Heart left ventricle (tissue), 16 donors: ENCODE measurements around the gene WSCD1. TPM values are rescaled to one million over a fixed set of nuclear protein-coding genes. Genes with fewer than 3 reads are reported as not detected.

ENCODE experiments used
- ATAC-seq, 4 donors: fragments of 200-7000 bp; cut with Tn5 transposase; one replicate each; pipeline ENCODE4 v1.9.1; 2020 to 2022; ENCODE audit warnings: moderate library complexity in 4 of 4, mild to moderate bottlenecking in 3 of 4, moderate number of reproducible peaks in 1 of 4
- DNase-seq, 5 donors: peaks; one replicate each; pipeline ENCODE4 v3.0.0-alpha.2; 2020
- H3K27ac ChIP-seq, 12 donors: fragments of 200-600 bp; sonication (generic) in 4 of 12; one replicate each; pipeline versions ENCODE4 v1.5.0 to v1.8.0; 2016 to 2022; ENCODE audit warnings: mild to moderate bottlenecking in 2 of 12
- H3K27me3 ChIP-seq, 9 donors: fragments of 200-600 bp; sonication (generic) in 2 of 9; one replicate each; pipeline versions ENCODE4 v1.5.1 to v1.8.0; 2016 to 2022; ENCODE audit warnings: mild to moderate bottlenecking in 3 of 9
- H3K36me3 ChIP-seq, 9 donors: fragments of 200-600 bp; sonication (generic) in 2 of 9; one replicate each; pipeline versions ENCODE4 v1.5.0 to v1.8.0; 2018 to 2022; ENCODE audit warnings: mild to moderate bottlenecking in 2 of 9
- H3K4me1 ChIP-seq, 12 donors: fragments of 200-600 bp; sonication (generic) in 4 of 12; one replicate each; pipeline versions ENCODE4 v1.5.0 to v1.8.0; 2016 to 2022; ENCODE audit warnings: mild to moderate bottlenecking in 3 of 12
- H3K4me3 ChIP-seq, 12 donors: fragments of 200-600 bp; sonication (generic) in 4 of 12; one replicate each; pipeline versions ENCODE4 v1.5.0 to v1.8.0; 2017 to 2022; ENCODE audit warnings: mild to moderate bottlenecking in 9 of 12, moderate library complexity in 4 of 12
- H3K9me3 ChIP-seq, 12 donors: fragments of 200-600 bp; sonication (generic) in 4 of 12; one replicate each; pipeline versions ENCODE4 v1.5.0 to v1.8.0; 2016 to 2022; ENCODE audit warnings: mild to moderate bottlenecking in 1 of 12
- POLR2A ChIP-seq, 2 donors: fragments of 450-650 bp; IDR thresholded peaks; one replicate each; pipeline ENCODE4 v1.6.1; 2017; ENCODE audit warnings: antibody characterized with exemption in 2 of 2, mild to moderate bottlenecking in 2 of 2, moderate library complexity in 2 of 2
- WGBS, 4 donors: extraction: QIAGEN DNeasy Blood & Tissue Kit in 2 of 4; methylation state at CpG; one replicate each; pipeline versions ENCODE4 v1.1.5 to v1.1.7; 2013 to 2018; 5-methylcytosine and 5-hydroxymethylcytosine counted together
- intact Hi-C, 10 donors: fragments of 100-400 bp; cut with DNase I; formaldehyde crosslinking; loops; one replicate each; pipeline versions ENCODE4 v1.11.1 to v1.14.2; 2022
- polyA plus RNA-seq, 2 donors: library from polyadenylated mRNA; stranded (reverse); fragments of 200-250 nt; gene quantifications; one replicate each; pipeline ENCODE4 v1.2.3, GENCODE V29; 2013
- total RNA-seq, 9 donors: library from RNA; depleted of rRNA in 2 of 9; stranded (reverse); fragments of >200 nt in 2 of 9; fragmentation: NEBNext Ultra II Directional in 3 of 9; extraction: Animal tissue kit (Norgen Biotek cat#: 25700) in 3 of 9; gene quantifications; one replicate each; pipeline versions ENCODE4 v1.1.0 to v1.2.4, GENCODE V29; 2016 to 2023
- TF ChIP-seq, protein P1 (sequence below), 12 donors: fragments of 200-600 bp; sonication (generic) in 4 of 12; IDR thresholded peaks; one replicate each; pipeline versions ENCODE4 v1.5.0 to v1.8.0; 2018 to 2022; ENCODE audit warnings: antibody characterized with exemption in 12 of 12, mild to moderate bottlenecking in 5 of 12
- donor health status: ischemic (EF 13 %, LVEDD 7.1; RV severe dilation, severe dysfunction).
- donor health status: healthy with polysubstance abuse.
- donor health status: DM: no; HTN: yes; CAD: no.
- donor health status: DM: no; HTN: no; CAD: no.
- donor health status: ischemic (EF 25% LVEDD 6.9; RV normal size, moderate dysfunction).
- donor health status: ischemic (EF 25% LVEDD 5.7; RV mildly dilated, moderate dysfunction).
- donor health status: healthy.
- donor health status: DM: yes; HTN: yes; CAD: no.
- donor health status: ischemic (EF 35%, LVEDD 5.7; RV mildly dilated, moderate dysfunction).
- donor health status: nonischemic (EF 11% LVEDD 7.7; RV severe dilation, severe dysfunction).
- donor health status: DM: yes; HTN: yes; CAD: no.
- donor health status: PGD.
- donor health status: ischemic (EF 29% LVEDD 5.4; RV normal size, mild dysfunction).
- donor health status: nonischemic (EF 23%, LVEDD 6.1; RV moderate dilation, normal function).

Gene WSCD1
- total and polyA plus RNA-seq, 11 donors: 2.5 to 12.4 (median 4.4) TPM

- ATAC-seq: no peak
- WGBS, 4 donors: 1% methylated on average over 20 to 70 of the region's 70 CpGs; no CpG with 5 or more reads in 1 of the 4 donors
- H3K27ac ChIP-seq: peak overlapping the region in 4 of 12 donors; percentile 10 to 67 (median 49)
Observed at GRCh38 chr17:6070430-6070912, 292 bp downstream of the WSCD1 start.

GRCh38 chr17:6070913-6071511 lies 833 bp downstream of the WSCD1 start:
- Histone ChIP-seq H3K36me3 (no peaks in the 10 kb centered on the region), H3K9me3 (no peaks in the 10 kb centered on the region), H3K4me3 (peak overlapping the region; percentile 42 to 88 (median 64)), H3K27me3 (peaks cover 0 to 41% (median 0%) of the 10 kb centered on the region in 9 donors), H3K27ac (peak overlapping the region in 4 of 12 donors; percentile 10 to 67 (median 49)), H3K4me1 (peaks cover 0 to 20% (median 0%) of the 10 kb centered on the region in 12 donors)
- DNase-seq: peak in 1 of 5 donors; percentile 27
- WGBS, 4 donors: 2 to 6% (median 3%) methylated on average over 20 to 39 of the region's 39 CpGs
- intact Hi-C loops: loop anchor here in 1 of 10 donors (2.0 kb wide), 1 partner anchor 26 kb away; no protein-coding TSS in a partner anchor
- TF ChIP-seq, protein P1, sequence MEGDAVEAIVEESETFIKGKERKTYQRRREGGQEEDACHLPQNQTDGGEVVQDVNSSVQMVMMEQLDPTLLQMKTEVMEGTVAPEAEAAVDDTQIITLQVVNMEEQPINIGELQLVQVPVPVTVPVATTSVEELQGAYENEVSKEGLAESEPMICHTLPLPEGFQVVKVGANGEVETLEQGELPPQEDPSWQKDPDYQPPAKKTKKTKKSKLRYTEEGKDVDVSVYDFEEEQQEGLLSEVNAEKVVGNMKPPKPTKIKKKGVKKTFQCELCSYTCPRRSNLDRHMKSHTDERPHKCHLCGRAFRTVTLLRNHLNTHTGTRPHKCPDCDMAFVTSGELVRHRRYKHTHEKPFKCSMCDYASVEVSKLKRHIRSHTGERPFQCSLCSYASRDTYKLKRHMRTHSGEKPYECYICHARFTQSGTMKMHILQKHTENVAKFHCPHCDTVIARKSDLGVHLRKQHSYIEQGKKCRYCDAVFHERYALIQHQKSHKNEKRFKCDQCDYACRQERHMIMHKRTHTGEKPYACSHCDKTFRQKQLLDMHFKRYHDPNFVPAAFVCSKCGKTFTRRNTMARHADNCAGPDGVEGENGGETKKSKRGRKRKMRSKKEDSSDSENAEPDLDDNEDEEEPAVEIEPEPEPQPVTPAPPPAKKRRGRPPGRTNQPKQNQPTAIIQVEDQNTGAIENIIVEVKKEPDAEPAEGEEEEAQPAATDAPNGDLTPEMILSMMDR (IDR thresholded peaks at IDR 0.05): peak in 1 of 12 donors; percentile 12
- no peak for TF ChIP-seq POLR2A (IDR thresholded peaks at IDR 0.05)
- peak in 2 of 4 donors; percentile 32 to 45 for ATAC-seq

More at GRCh38 chr17:6070430-6070912, 292 bp downstream of the WSCD1 start:
- no peak for DNase-seq
- Histone ChIP-seq H3K36me3 (no peaks in the 10 kb centered on the region), H3K9me3 (no peaks in the 10 kb centered on the region), H3K27me3 (peaks cover 0 to 41% (median 3%) of the 10 kb centered on the region in 9 donors), H3K4me3 (peak overlapping the region; percentile 42 to 88 (median 64)), H3K4me1 (peaks cover 0 to 20% (median 0%) of the 10 kb centered on the region in 12 donors)
- TF ChIP-seq POLR2A (IDR thresholded peaks at IDR 0.05): no peak
- TF ChIP-seq, protein P1 (IDR thresholded peaks at IDR 0.05): no peak
- intact Hi-C loops: loop anchor here in 1 of 10 donors (2.0 kb wide), 1 partner anchor 26 kb away; no protein-coding TSS in a partner anchor

- peak overlapping the region in 1 of 12 donors; percentile 44 for H3K27ac ChIP-seq
- no peaks in the 10 kb centered on the region for H3K9me3 ChIP-seq
- H3K4me3 ChIP-seq: peak overlapping the region in 9 of 12 donors; percentile 58 to 88 (median 68)
- H3K4me1 ChIP-seq: peaks cover 0 to 20% (median 0%) of the 10 kb centered on the region in 12 donors
- ATAC-seq: no peak
- TF ChIP-seq, protein P1 (IDR thresholded peaks at IDR 0.05): no peak
- TF ChIP-seq POLR2A (IDR thresholded peaks at IDR 0.05): no peak
- intact Hi-C loops: loop anchor here in 1 of 10 donors (2.0 kb wide), 1 partner anchor 25 kb away; no protein-coding TSS in a partner anchor
- DNase-seq: no peak
- peaks cover 0 to 41% (median 0%) of the 10 kb centered on the region in 9 donors for H3K27me3 ChIP-seq
- 69 to 72% (median 70%) methylated on average over 4 to 7 of the region's 7 CpGs for WGBS, 4 donors
- H3K36me3 ChIP-seq: no peaks in the 10 kb centered on the region
Observed at GRCh38 chr17:6071528-6072065, 1.4 kb downstream of the WSCD1 start.

- TF ChIP-seq, protein P1 (IDR thresholded peaks at IDR 0.05): no peak
- TF ChIP-seq POLR2A (IDR thresholded peaks at IDR 0.05): no peak
- intact Hi-C loops: no loop called here
- Histone ChIP-seq H3K4me1 (peaks cover 0 to 20% (median 0%) of the 10 kb centered on the region in 12 donors), H3K27me3 (peaks cover 0 to 39% (median 0%) of the 10 kb centered on the region in 9 donors), H3K27ac (no peak overlapping the region), H3K4me3 (no peak overlapping the region), H3K36me3 (no peaks in the 10 kb centered on the region), H3K9me3 (no peaks in the 10 kb centered on the region)
- DNase-seq (no peak), ATAC-seq (no peak)
- 87 to 92% (median 90%) methylated on average over 3 of the region's 3 CpGs for WGBS, 4 donors
Observed at GRCh38 chr17:6072157-6072556, 2.0 kb downstream of the WSCD1 start.
